ENCODE results near the gene ARHGAP24.
A peak's percentile ranks its signal among the peaks of the same experiment; 100 is the strongest.
"Not testable (repeated sequence)": the region's sequence is repeated elsewhere in the genome, so short reads cannot be mapped to it uniquely, and the experiment has no call there.

ARHGAP24 gene

DNA sequence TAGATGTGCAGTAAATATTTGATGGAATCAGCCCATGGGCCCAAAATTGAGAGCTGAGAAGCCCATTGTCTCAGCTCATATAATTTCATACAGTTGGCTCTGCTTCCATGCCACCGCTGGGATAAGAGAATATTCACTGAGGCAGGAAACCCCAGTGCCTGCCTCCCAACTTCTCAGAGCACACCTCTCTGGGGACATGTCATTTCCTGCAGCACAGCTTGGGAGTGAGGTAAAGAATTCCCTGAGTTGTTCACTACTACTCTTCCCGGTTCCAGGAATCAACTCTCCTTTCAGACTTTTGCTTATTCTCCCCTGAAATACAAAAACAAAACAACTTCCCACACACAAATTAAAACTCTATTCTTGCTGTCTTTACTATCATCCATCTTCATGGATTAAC lies 495.6 kb downstream of the ARHGAP24 start:
- no peak for DNase-seq

GRCh38 chr4:85979276-85979675 lies 504.3 kb downstream of the ARHGAP24 start:
- DNase-seq = no peak

DNA sequence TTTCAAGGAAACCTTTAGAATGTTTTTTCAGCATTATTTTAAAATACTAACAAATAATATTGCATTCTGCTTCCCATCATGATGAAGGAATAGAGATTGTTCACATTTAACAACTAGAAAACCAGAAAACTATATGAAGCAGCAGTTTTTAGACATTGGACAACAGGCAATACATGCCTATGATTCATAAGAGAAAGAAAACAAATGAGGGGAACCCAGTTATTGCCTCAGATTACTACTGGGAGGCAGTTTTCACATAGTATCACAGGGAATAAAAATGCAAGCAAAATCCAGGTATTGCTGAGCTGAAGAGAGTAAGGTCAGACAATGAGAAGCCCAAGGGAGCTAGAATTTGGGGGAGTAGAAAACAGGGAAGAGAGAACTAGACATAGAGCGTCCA lies 511.3 kb downstream of the ARHGAP24 start:
- DNase-seq = no peak

GRCh38 chr4:85993641-85994040 lies 518.7 kb downstream of the ARHGAP24 start:
- DNase-seq = no peak

GRCh38 chr4:85994576-85994975 lies 519.6 kb downstream of the ARHGAP24 start:
- no peak for DNase-seq

GRCh38 chr4:85995361-85995760 lies 520.4 kb downstream of the ARHGAP24 start:
- no peak for DNase-seq

GRCh38 chr4:86001591-86001990 lies 526.6 kb downstream of the ARHGAP24 start:
- DNase-seq = no peak

- DNase-seq = no peak
Measured at GRCh38 chr4:86004030-86004429, 529.1 kb downstream of the ARHGAP24 start.

- DNase-seq = no peak
Measured at GRCh38 chr4:86006057-86006456, 531.1 kb downstream of the ARHGAP24 start.

GRCh38 chr4:86007042-86007441 lies 532.1 kb downstream of the ARHGAP24 start:
- DNase-seq = no peak

GRCh38 chr4:86011117-86011516 lies 536.2 kb downstream of the ARHGAP24 start:
- no peak for DNase-seq

DNA sequence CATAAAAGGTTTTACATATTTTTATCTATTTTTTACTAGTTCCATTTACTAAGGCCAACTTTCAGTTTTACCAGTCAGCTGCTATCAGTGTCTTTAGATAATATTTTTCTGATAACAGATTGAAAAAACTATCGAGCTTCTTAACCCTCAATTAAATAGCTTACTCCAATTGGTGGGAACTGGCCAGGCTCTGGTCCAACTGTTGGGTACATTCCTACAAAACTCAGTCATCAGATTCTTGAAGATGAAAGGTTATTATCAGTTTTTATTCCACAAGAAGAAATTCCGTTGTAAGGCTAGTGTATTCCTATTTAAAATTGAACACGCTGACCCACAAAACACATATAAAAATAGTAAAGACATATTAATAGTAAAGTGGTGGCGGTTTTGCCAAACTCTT lies 538.7 kb downstream of the ARHGAP24 start:
- no peak for DNase-seq

GRCh38 chr4:86014599-86014998 lies 539.6 kb downstream of the ARHGAP24 start:
- DNase-seq = no peak

DNA sequence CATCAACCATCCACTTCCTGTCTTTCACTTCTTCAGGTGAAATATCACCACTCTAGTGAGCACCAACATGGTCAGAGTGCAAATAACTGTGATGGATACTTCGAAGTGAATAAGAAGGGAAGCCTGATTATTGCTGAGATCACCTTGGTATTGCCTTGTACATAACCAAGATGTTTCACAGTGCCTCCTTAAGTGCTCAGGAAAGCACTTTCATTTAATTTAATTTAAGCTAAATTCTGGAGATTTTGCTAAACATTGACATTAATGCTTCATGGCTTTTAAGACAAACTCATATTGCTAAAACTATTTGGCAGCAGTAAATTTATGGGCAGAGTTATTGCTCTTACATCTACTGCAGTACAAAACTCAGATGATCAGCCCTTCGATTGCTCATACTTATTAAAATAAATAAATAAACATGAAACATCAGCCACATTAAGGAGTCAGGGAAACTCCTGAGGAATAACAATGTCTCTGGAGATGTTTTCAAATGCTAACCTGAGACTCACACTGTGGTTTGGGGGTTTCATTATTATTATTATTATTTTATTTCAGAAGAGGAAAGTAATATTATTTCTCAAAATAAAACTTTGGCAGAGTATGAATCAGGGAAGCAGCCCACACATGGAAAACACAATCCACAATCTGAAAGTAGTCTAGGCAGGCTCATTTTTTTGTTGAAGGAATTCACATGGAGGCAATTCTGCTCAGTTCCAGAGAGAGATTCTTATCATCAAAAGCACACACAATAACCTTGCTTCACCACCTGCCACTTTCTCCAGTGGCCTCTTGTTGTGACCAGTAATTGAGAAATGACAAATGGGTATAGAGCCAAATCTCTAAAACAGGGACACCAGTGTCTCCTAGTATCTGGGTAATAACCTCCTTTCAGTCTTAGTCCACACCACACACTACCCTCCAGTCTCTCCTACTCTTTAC lies 540.7 kb downstream of the ARHGAP24 start:
- DNase-seq = no peak

- DNase-seq = no peak
Measured at GRCh38 chr4:86019362-86019761, 544.4 kb downstream of the ARHGAP24 start.

GRCh38 chr4:86019906-86020305 lies 545.0 kb downstream of the ARHGAP24 start:
- DNase-seq = no peak

GRCh38 chr4:86021671-86022070 lies 546.7 kb downstream of the ARHGAP24 start:
- not testable (repeated sequence) for DNase-seq

- no peak for DNase-seq
Measured at GRCh38 chr4:86026720-86027119, 551.8 kb downstream of the ARHGAP24 start.

- DNase-seq = no peak
Measured at GRCh38 chr4:86031927-86032326, 557.0 kb downstream of the ARHGAP24 start.

DNA sequence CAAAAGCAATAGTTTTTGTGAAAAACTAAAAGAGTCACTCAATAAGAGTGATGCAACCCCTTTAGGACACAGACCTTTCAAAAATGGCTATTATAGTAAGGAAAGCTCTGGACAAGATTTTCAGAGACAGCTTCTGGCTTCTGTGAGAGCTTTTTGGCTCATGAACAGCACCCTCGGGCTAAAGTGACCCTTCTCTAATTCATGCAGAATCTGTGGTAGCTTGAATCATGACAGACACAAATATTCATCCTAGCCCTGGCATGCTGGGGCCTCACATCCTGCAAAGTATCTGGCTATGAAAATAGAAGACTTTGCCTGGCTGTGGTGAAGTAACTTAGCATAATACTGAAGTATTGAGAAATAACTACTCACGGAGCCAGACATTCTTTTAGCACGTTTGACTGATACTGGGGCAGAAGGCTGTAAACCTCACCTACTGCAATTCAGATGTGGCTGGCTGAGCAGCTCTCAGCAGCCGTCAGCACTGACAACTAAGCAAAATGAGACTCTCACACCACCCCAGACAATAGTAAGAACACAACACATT lies 557.6 kb downstream of the ARHGAP24 start:
- peak; percentile 55 for DNase-seq

DNA sequence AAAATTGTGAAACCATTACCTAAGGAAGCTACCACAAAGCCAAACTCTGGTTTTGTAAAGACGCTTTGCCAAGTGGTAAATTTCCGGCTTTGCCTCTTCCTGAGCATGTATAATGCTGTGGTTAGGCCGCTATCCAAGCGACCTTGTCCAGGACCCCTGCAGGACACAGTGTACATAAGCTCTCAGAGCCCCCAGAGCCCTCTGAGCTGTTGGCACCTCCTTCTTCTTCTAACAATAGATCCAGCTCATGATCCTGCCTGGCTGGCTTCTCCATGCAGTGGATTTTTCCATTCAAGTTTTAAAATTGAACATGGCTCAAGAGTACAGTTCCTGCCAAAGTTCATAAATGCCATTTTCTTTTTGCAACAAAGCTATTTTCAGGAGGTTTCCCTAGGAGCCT lies 558.2 kb downstream of the ARHGAP24 start:
- DNase-seq = peak; percentile 54

DNA sequence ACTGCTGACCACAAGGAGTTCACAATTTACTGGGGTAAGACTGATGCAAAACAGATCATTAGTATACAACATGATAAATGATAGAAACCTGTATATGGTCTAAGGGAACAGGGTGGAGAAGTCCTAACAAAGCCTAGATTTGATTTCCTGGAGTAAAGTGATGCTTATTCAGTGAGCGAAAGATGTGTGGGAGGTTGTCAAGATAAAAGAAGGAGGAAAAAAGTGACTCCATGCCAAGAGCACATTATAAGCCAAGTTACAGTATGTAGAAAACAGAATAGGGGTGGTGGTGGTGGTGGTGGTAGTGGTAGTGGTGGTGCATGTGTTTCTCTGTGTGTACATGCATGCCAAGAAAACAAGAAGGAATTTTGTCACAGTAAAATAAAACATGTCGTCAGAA lies 559.7 kb downstream of the ARHGAP24 start:
- no peak for DNase-seq

DNA sequence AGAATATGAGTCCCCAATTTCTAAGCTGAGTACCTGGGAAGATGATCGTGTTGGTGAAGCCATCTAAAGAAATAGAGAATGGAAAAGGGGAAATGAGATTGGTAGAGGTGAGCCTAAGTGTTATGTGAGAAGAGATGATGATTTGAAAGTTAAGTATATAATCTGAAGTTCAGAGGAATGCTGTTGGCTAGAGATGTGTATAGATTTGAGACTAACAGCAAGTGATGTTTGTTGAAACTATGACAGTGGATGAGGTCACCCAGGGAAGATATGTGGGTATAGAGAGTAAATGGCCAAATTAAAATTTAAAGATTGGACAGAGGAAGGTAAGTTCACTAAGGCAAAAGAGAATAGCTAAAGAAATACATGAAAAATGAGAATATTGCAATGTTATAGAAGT lies 560.7 kb downstream of the ARHGAP24 start:
- DNase-seq = no peak

DNA sequence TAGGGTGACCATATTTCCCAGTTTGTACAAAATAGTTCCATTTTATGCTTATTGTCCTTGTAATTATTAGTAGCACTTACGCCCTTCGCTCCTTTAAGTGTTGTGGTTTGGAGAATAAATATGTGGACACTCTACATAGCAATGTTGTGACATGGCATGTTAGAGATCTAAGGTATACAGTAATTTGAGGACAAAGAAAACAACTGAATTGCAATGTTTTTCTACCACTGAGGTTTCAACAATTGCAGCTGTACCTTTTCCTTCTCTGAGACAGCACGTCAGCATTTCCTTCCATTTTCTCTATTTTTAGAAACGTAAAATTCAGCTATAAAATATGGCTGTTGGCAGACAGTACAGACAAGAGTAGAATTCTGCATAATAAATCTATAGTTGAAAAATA lies 561.8 kb downstream of the ARHGAP24 start:
- no peak for DNase-seq

DNA sequence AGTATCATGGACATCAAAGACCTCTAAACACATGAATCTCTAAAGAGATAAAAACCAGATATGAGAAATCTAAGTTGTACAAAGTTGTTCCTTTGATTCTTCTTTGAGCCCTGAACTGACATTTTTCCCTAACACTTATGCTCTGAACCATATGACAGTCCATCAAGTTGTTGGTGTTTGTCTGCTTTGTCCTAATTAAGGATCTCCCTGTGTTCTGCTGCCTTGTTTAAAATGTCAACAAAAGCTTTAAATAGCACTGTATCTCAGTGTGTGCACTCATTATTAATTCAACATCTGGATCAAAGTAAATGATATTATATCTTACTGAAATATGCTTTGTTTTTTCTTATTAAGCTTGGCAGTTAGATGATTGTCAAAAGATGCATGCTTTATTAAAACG lies 563.1 kb downstream of the ARHGAP24 start:
- DNase-seq = no peak
